Endothelial cell of umbilical vein (primary cell): ENCODE data around the gene RYR2. TPM values are rescaled to one million over a fixed set of nuclear protein-coding genes. Genes with fewer than 3 reads are reported as not detected.

Source experiments
- BruUV-seq: library from RNA; stranded (reverse); fragments of 400-500 nt; replicated peaks from 2 replicates; lab custom pipeline; 2021; lab: Mats Ljungman, UMichigan
- CTCF ChIA-PET: fragments of 300-600, 350-600 bp; sonication (Branson Sonifier 250); formaldehyde crosslinking; loops from one replicate; lab custom pipeline; 2021; ENCODE audit warnings: antibody characterized with exemption, inconsistent platforms; lab: Charles Lee
- POLR2A ChIA-PET: fragments of 300-600, 350-600 bp; sonication (Branson Sonifier 250); formaldehyde crosslinking; loops from one replicate; lab custom pipeline; 2021; ENCODE audit warnings: antibody characterized with exemption, inconsistent platforms; lab: Charles Lee
- DNase-seq: peaks from one replicate; pipeline ENCODE4 v3.0.0-alpha.2; 2011; ENCODE audit warnings: low read depth, low spot score
- FAIRE-seq: peaks from 2 replicates; lab custom pipeline; 2011; peaks lifted over from hg19 to GRCh38; lab: Jason Lieb, UNC
- H2AFZ ChIP-seq: 2 replicates; pipeline ENCODE4 v1.6.0; 2012; ENCODE audit warnings: low read depth, low read length, control low read depth, inconsistent platforms
- H3K27ac ChIP-seq: 2 replicates; pipeline ENCODE4 v1.5.1; 2011; ENCODE audit warnings: low read depth, mild to moderate bottlenecking, control low read depth, low read length, moderate library complexity; ENCODE audit not compliant: insufficient read depth
- H3K27me3 ChIP-seq, 2 experiments: 2 replicates each; pipeline versions ENCODE4 v1.6.0 to v1.6.1; 2011; ENCODE audit warnings: low read length in 2 of 2, mixed read lengths in 1 of 2; ENCODE audit not compliant: control insufficient read depth in 2 of 2, insufficient read depth in 2 of 2
- H3K36me3 ChIP-seq, 2 experiments: 2 replicates in 1 of 2; 3 replicates in 1 of 2; pipeline ENCODE4 v1.5.1; 2011; ENCODE audit warnings: low read length in 2 of 2, mild to moderate bottlenecking in 1 of 2, moderate library complexity in 1 of 2; ENCODE audit not compliant: control insufficient read depth in 2 of 2, insufficient read depth in 2 of 2; ENCODE audit errors: extremely low read depth in 1 of 2
- H3K4me1 ChIP-seq: 3 replicates; pipeline ENCODE4 v1.5.1; 2011; ENCODE audit warnings: mild to moderate bottlenecking, low read length; ENCODE audit not compliant: control insufficient read depth, insufficient read depth; ENCODE audit errors: extremely low read depth
- H3K4me2 ChIP-seq: 2 replicates; pipeline ENCODE4 v1.6.1; 2011; ENCODE audit warnings: low read length, control low read depth, mixed read lengths; ENCODE audit not compliant: insufficient read depth
- H3K4me3 ChIP-seq, 3 experiments: fragments of 200-600 bp in 1 of 3; sonication (generic), shearing (Covaris generic) in 1 of 3; replicated peaks in 1 of 3; 2 replicates each; pipeline ENCODE4 v1.5.1; 2011 to 2016; ENCODE audit warnings: control low read depth in 3 of 3, low read length in 3 of 3, mild to moderate bottlenecking in 2 of 3, inconsistent platforms in 1 of 3, low read depth in 1 of 3, moderate library complexity in 1 of 3; ENCODE audit not compliant: insufficient read depth in 1 of 3
- H3K79me2 ChIP-seq: 2 replicates; pipeline ENCODE4 v1.6.0; 2012; ENCODE audit warnings: low read length, inconsistent platforms; ENCODE audit not compliant: control insufficient read depth, insufficient read depth
- H3K9ac ChIP-seq: replicated peaks from 2 replicates; pipeline ENCODE3; 2011; ENCODE audit warnings: low read length, control low read depth; ENCODE audit not compliant: insufficient read depth; ENCODE audit errors: extremely low read depth
- H3K9me1 ChIP-seq: replicated peaks from 3 replicates; pipeline ENCODE4 v1.6.0; 2011; ENCODE audit warnings: mild to moderate bottlenecking, low read length; ENCODE audit not compliant: control insufficient read depth, insufficient read depth; ENCODE audit errors: extremely low read depth
- H3K9me3 ChIP-seq: replicated peaks from 2 replicates; pipeline ENCODE4 v1.5.1; 2012; ENCODE audit warnings: low read length, inconsistent platforms; ENCODE audit not compliant: control insufficient read depth, insufficient read depth
- H4K20me1 ChIP-seq: replicated peaks from 2 replicates; pipeline ENCODE3; 2011; ENCODE audit warnings: mild to moderate bottlenecking, low read length; ENCODE audit not compliant: control insufficient read depth, insufficient read depth; ENCODE audit errors: extremely low read depth
- CTCF ChIP-seq, 2 donors: IDR thresholded peaks; 1 replicate in 1 of 2; 2 replicates in 1 of 2; pipeline ENCODE4 v1.5.1; 2011; ENCODE audit warnings: low read length in 2 of 2, mild to moderate bottlenecking in 2 of 2, moderate library complexity in 2 of 2, control low read depth in 1 of 2, inconsistent platforms in 1 of 2, low read depth in 1 of 2; ENCODE audit not compliant: insufficient read depth in 1 of 2; ENCODE audit errors: extremely low read depth in 1 of 2
- EZH2 ChIP-seq: IDR thresholded peaks from 2 replicates; pipeline ENCODE4 v1.6.1; 2012; ENCODE audit warnings: borderline replicate concordance, low read depth, mild to moderate bottlenecking, moderate library complexity, low read length, inconsistent platforms; ENCODE audit not compliant: severe bottlenecking
- FOS ChIP-seq: IDR thresholded peaks from 2 replicates; pipeline ENCODE4 v1.6.1; 2011; ENCODE audit warnings: mild to moderate bottlenecking, low read length, moderate library complexity, borderline replicate concordance; ENCODE audit not compliant: insufficient read depth
- GATA2 ChIP-seq: IDR thresholded peaks from 2 replicates; pipeline ENCODE4 v1.7.0; 2011; ENCODE audit warnings: low read depth, mild to moderate bottlenecking, moderate library complexity, mixed read lengths, low read length; ENCODE audit not compliant: insufficient read length, insufficient read depth
- JUN ChIP-seq: IDR thresholded peaks from 2 replicates; pipeline ENCODE4 v1.6.1; 2011; ENCODE audit warnings: borderline replicate concordance, low read depth; ENCODE audit not compliant: insufficient read length, insufficient read depth
- MAX ChIP-seq: IDR thresholded peaks from 2 replicates; pipeline ENCODE4 v1.6.1; 2011; ENCODE audit not compliant: insufficient read depth, insufficient read length
- MYC ChIP-seq: IDR thresholded peaks from one replicate; pipeline ENCODE4 v1.6.1; 2011; ENCODE audit warnings: mild to moderate bottlenecking, low read depth, low read length
- POLR2A ChIP-seq: IDR thresholded peaks from 2 replicates; pipeline ENCODE4 v1.6.1; 2012; ENCODE audit warnings: low read depth, mild to moderate bottlenecking, control low read depth, low read length
- POLR2AphosphoS5 ChIP-seq: IDR thresholded peaks from 2 replicates; pipeline ENCODE4 v1.6.1; 2012; ENCODE audit warnings: low read depth, mild to moderate bottlenecking, control low read depth, low read length, moderate library complexity; ENCODE audit not compliant: insufficient read depth
- dilution Hi-C: fragments of 300-500 bp; cut with MboI; formaldehyde crosslinking; loops from one replicate; pipeline ENCODE4 v1.15.0; 2019; ENCODE audit warnings: low sequenced_read_pairs; ENCODE audit not compliant: extremely low pct_ligation_motif_present
- intact Hi-C: fragments of 100-400 bp; cut with micrococcal nuclease; formaldehyde crosslinking; loops from one replicate; pipeline ENCODE4 v1.10.0; 2022
- polyA plus RNA-seq, 4 experiments: library from polyadenylated mRNA; depleted of rRNA in 3 of 4; stranded (reverse) in 3 of 4; unstranded in 1 of 4; fragments of >200 nt; gene quantifications; 2 replicates each; pipeline versions ENCODE4 v1.2.1 to v1.2.3, GENCODE V29; 2011 to 2012; ENCODE audit warnings: missing spikeins in 1 of 4
- total RNA-seq: library from RNA; stranded (reverse); gene quantifications from 2 replicates; pipeline ENCODE4 v1.2.3, GENCODE V29; 2021

RYR2 gene
- total and polyA plus RNA-seq, 2 donors (not counting 3 experiments of a cell fraction or from before 2014, with no cell fraction given): not detected

GRCh38 chr1:237786066-237786719 lies 744.2 kb downstream of the RYR2 start:
- Histone ChIP-seq H3K27ac (no peak overlapping the region), H2AFZ (no peak overlapping the region), H3K9me3 (no peaks in the 10 kb centered on the region), H3K9me1 (no peaks in the 10 kb centered on the region), H3K79me2 (no peaks in the 10 kb centered on the region), H3K4me1 (no peaks in the 10 kb centered on the region), H3K27me3 (no peaks in the 10 kb centered on the region), H4K20me1 (no peaks in the 10 kb centered on the region), H3K4me2 (no peak overlapping the region), H3K4me3 (no peak overlapping the region), H3K36me3 (no peaks in the 10 kb centered on the region), H3K9ac (no peak overlapping the region)
- ChIA-PET POLR2A (no interaction called here), CTCF (no interaction called here)
- dilution Hi-C loops (no loop called here), intact Hi-C loops (no loop called here)
- TF ChIP-seq FOS (no peak), POLR2A (no peak), JUN (no peak), GATA2 (no peak), EZH2 (no peak), POLR2AphosphoS5 (no peak), MYC (no peak), MAX (no peak), CTCF (IDR thresholded peaks at IDR 0.05; ENCODE audit: extremely low read depth in 1 of 2, insufficient read depth in 1 of 2, low read depth in 1 of 2, low read length in 2 of 2) (no peak)
- no TSS peak for BruUV-seq
- no peak for DNase-seq
- no peak for FAIRE-seq
